NCI-H1694 treated with DMSO at 0.1 percent for 48 hours (cell line): ENCODE results near the gene GTF2H1.
A peak's percentile ranks its signal among the peaks of the same experiment; 100 is the strongest.
"Not testable (repeated sequence)": the region's sequence is repeated elsewhere in the genome, so short reads cannot be mapped to it uniquely, and the experiment has no call there.

Experiments used
- DNase-seq: peaks from one replicate; lab custom pipeline; 2025; lab: John Stamatoyannopoulos, UW

Gene GTF2H1

GRCh38 chr11:18375941-18376340 is 53.6 kb downstream of the GTF2H1 start:
- no peak for DNase-seq

- no peak for DNase-seq
Measured at GRCh38 chr11:18379201-18379600, 56.8 kb downstream of the GTF2H1 start.

GRCh38 chr11:18383388-18384156 is 61.2 kb downstream of the GTF2H1 start:
- peak; percentile 53 for DNase-seq

GRCh38 chr11:18384157-18384641 is 61.8 kb downstream of the GTF2H1 start:
- DNase-seq: no peak

- no peak for DNase-seq
Measured at GRCh38 chr11:18390088-18390487, 67.7 kb downstream of the GTF2H1 start.

GRCh38 chr11:18392434-18393321 is 70.3 kb downstream of the GTF2H1 start:
- DNase-seq: no peak

- no peak for DNase-seq
Measured at GRCh38 chr11:18393581-18394274, 71.4 kb downstream of the GTF2H1 start.

GRCh38 chr11:18394275-18394927 is 72.0 kb downstream of the GTF2H1 start, which contains the start of gene LDHA:
LDHA (plus strand) TSS chr11:18394563; CDS start chr11:18396843, 2,280 bp downstream.
- peak; percentile 78 for DNase-seq

- no peak for DNase-seq
Measured at GRCh38 chr11:18394928-18395734, 72.8 kb downstream of the GTF2H1 start.

- peak; percentile 95 for DNase-seq
Measured at GRCh38 chr11:18395735-18396504, 73.6 kb downstream of the GTF2H1 start.

- DNase-seq: no peak
Measured at GRCh38 chr11:18397921-18398320, 75.6 kb downstream of the GTF2H1 start.

- not testable (repeated sequence) for DNase-seq
Measured at GRCh38 chr11:18401077-18401476, 78.7 kb downstream of the GTF2H1 start.

GRCh38 chr11:18404062-18404461 is 81.7 kb downstream of the GTF2H1 start:
- no peak for DNase-seq

- not testable (repeated sequence) for DNase-seq
Measured at GRCh38 chr11:18407400-18407799, 85.0 kb downstream of the GTF2H1 start.

- no peak for DNase-seq
Measured at GRCh38 chr11:18408558-18409291, 86.4 kb downstream of the GTF2H1 start.

GRCh38 chr11:18416459-18416858 is 94.1 kb downstream of the GTF2H1 start:
- no peak for DNase-seq
